Colon (tissue), 2 donors: ENCODE results near the gene KRT77.
"Not testable (repeated sequence)": the region's sequence is repeated elsewhere in the genome, so short reads cannot be mapped to it uniquely, and the experiment has no call there.

Experiments used
- FAIRE-seq: peaks from 2 replicates; lab custom pipeline; 2012; peaks lifted over from hg19 to GRCh38; lab: Jason Lieb, UNC
- donor health status: control.
- donor health status: control.

The KRT77 gene

GRCh38 chr12:52674433-52674775, 28.9 kb downstream of the KRT77 start:
- no peak for FAIRE-seq

GRCh38 chr12:52673713-52674432, 29.5 kb downstream of the KRT77 start:
- FAIRE-seq, result no peak

GRCh38 chr12:52673217-52673616, 30.1 kb downstream of the KRT77 start:
- FAIRE-seq, result no peak

- no peak for FAIRE-seq
These were observed 30.9 kb downstream of the KRT77 start for GRCh38 chr12:52672321-52672933.

GRCh38 chr12:52670961-52671360, 32.4 kb downstream of the KRT77 start:
- FAIRE-seq, result no peak

GRCh38 chr12:52670506-52670905, 32.8 kb downstream of the KRT77 start:
- FAIRE-seq, result no peak

- not testable (repeated sequence) for FAIRE-seq
These were observed 33.4 kb downstream of the KRT77 start for GRCh38 chr12:52669941-52670340.

- FAIRE-seq, result no peak
These were observed 33.9 kb downstream of the KRT77 start for GRCh38 chr12:52669426-52669825.

- FAIRE-seq, result no peak
These were observed 35.4 kb downstream of the KRT77 start for GRCh38 chr12:52667931-52668330.

- no peak for FAIRE-seq
These were observed 35.8 kb downstream of the KRT77 start for GRCh38 chr12:52667509-52667908.

- no peak for FAIRE-seq
These were observed 36.9 kb downstream of the KRT77 start for GRCh38 chr12:52666471-52666870.

GRCh38 chr12:52663420-52663819, 39.9 kb downstream of the KRT77 start:
- FAIRE-seq, result no peak

- no peak for FAIRE-seq
These were observed 40.5 kb downstream of the KRT77 start for GRCh38 chr12:52662918-52663229.

GRCh38 chr12:52662093-52662917, 41.0 kb downstream of the KRT77 start:
- no peak for FAIRE-seq

- no peak for FAIRE-seq
These were observed 41.7 kb downstream of the KRT77 start for GRCh38 chr12:52661668-52662067.

- FAIRE-seq, result no peak
These were observed 42.3 kb downstream of the KRT77 start for GRCh38 chr12:52660934-52661499.

GRCh38 chr12:52659951-52660350, 43.4 kb downstream of the KRT77 start:
- no peak for FAIRE-seq

GRCh38 chr12:52659395-52659794, 43.9 kb downstream of the KRT77 start:
- no peak for FAIRE-seq

- FAIRE-seq, result no peak
These were observed 45.1 kb downstream of the KRT77 start for GRCh38 chr12:52658196-52658595.

- no peak for FAIRE-seq
These were observed 45.9 kb downstream of the KRT77 start for GRCh38 chr12:52657250-52657902.

GRCh38 chr12:52656616-52657015, 46.7 kb downstream of the KRT77 start:
- no peak for FAIRE-seq

GRCh38 chr12:52655720-52656124, 47.6 kb downstream of the KRT77 start:
- FAIRE-seq, result no peak

- no peak for FAIRE-seq
These were observed 48.1 kb downstream of the KRT77 start for GRCh38 chr12:52655251-52655650.
